ENCODE results near the gene TSFM.
A peak's percentile ranks its signal among the peaks of the same experiment; 100 is the strongest.
"Not testable (repeated sequence)": the region's sequence is repeated elsewhere in the genome, so short reads cannot be mapped to it uniquely, and the experiment has no call there.

TSFM gene

GRCh38 chr12:57762463-57762862 is 20.1 kb upstream of the TSFM start:
- DNase-seq (ENCODE audit: low read depth in 3 of 3, low spot score in 1 of 3), result no peak

GRCh38 chr12:57763881-57764661 is 18.5 kb upstream of the TSFM start:
- no peak for DNase-seq (ENCODE audit: low read depth in 3 of 3, low spot score in 1 of 3)

GRCh38 chr12:57764662-57765002 is 18.0 kb upstream of the TSFM start:
- no peak for DNase-seq (ENCODE audit: low read depth in 3 of 3, low spot score in 1 of 3)

- no peak for DNase-seq (ENCODE audit: low read depth in 3 of 3, low spot score in 1 of 3)
These were observed 17.4 kb upstream of the TSFM start for GRCh38 chr12:57765003-57765697.

- DNase-seq (ENCODE audit: low read depth in 3 of 3, low spot score in 1 of 3), result no peak
These were observed 16.7 kb upstream of the TSFM start for GRCh38 chr12:57765698-57766463.

GRCh38 chr12:57766464-57767304 is 15.9 kb upstream of the TSFM start, which contains the start of gene CYP27B1:
Gene CYP27B1, minus strand, starts transcription at chr12:57767078. Its CDS starts 37 bp downstream, at chr12:57767041.
- no peak for DNase-seq (ENCODE audit: low read depth in 3 of 3, low spot score in 1 of 3)

GRCh38 chr12:57767305-57767698 is 15.3 kb upstream of the TSFM start:
- DNase-seq (ENCODE audit: low read depth in 3 of 3, low spot score in 1 of 3), result no peak

- no peak for DNase-seq (ENCODE audit: low read depth in 3 of 3, low spot score in 1 of 3)
These were observed 14.7 kb upstream of the TSFM start for GRCh38 chr12:57767876-57768275.

GRCh38 chr12:57769594-57769993 is 13.0 kb upstream of the TSFM start:
- DNase-seq (ENCODE audit: low read depth in 3 of 3, low spot score in 1 of 3), result no peak

GRCh38 chr12:57770734-57771133 is 11.9 kb upstream of the TSFM start:
- no peak for DNase-seq (ENCODE audit: low read depth in 3 of 3, low spot score in 1 of 3)

GRCh38 chr12:57771236-57771872 is 11.2 kb upstream of the TSFM start:
- peak in 2 of 3 donors; percentile 45 to 81 for DNase-seq (ENCODE audit: low read depth in 3 of 3, low spot score in 1 of 3)

GRCh38 chr12:57771873-57772428 is 10.6 kb upstream of the TSFM start, which contains the start of gene METTL1:
Gene METTL1, minus strand, starts transcription at chr12:57772105. Its CDS starts 22 bp downstream, at chr12:57772083.
- DNase-seq (ENCODE audit: low read depth in 3 of 3, low spot score in 1 of 3), result peak; percentile 62 to 85 (median 66)

GRCh38 chr12:57772429-57773322 is 9.9 kb upstream of the TSFM start, which contains the start of gene EEF1AKMT3:
Gene EEF1AKMT3, plus strand, starts transcription at chr12:57772614. Its CDS starts 111 bp downstream, at chr12:57772725.
- DNase-seq (ENCODE audit: low read depth in 3 of 3, low spot score in 1 of 3), result no peak

GRCh38 chr12:57774634-57775033 is 8.0 kb upstream of the TSFM start:
- DNase-seq (ENCODE audit: low read depth in 3 of 3, low spot score in 1 of 3), result not testable (repeated sequence)

GRCh38 chr12:57775044-57775443 is 7.5 kb upstream of the TSFM start:
- no peak for DNase-seq (ENCODE audit: low read depth in 3 of 3, low spot score in 1 of 3)

- DNase-seq (ENCODE audit: low read depth in 3 of 3, low spot score in 1 of 3), result no peak
These were observed 6.9 kb upstream of the TSFM start for GRCh38 chr12:57775563-57776246.

GRCh38 chr12:57776247-57776587 is 6.4 kb upstream of the TSFM start:
- DNase-seq (ENCODE audit: low read depth in 3 of 3, low spot score in 1 of 3), result no peak

- no peak for DNase-seq (ENCODE audit: low read depth in 3 of 3, low spot score in 1 of 3)
These were observed 5.2 kb upstream of the TSFM start for GRCh38 chr12:57777367-57777766.
